Peyer's patch (tissue), 4 donors: Measurements from ENCODE around the gene PIEZO1.

ENCODE experiments used
- CTCF ChIP-seq, 6 experiments: fragments of 450-650 bp in 4 of 6; fragments of 200-600 bp in 2 of 6; sonication (generic) in 1 of 6; IDR thresholded peaks; one replicate each; pipeline ENCODE4 v1.5.1; 2017 to 2019; ENCODE audit warnings: antibody characterized with exemption in 6 of 6, mild to moderate bottlenecking in 3 of 6, moderate library complexity in 1 of 6
- POLR2A ChIP-seq, 2 donors: fragments of 450-650 bp; IDR thresholded peaks; one replicate each; pipeline ENCODE4 v1.5.1; 2017; ENCODE audit warnings: antibody characterized with exemption in 2 of 2, mild to moderate bottlenecking in 2 of 2, moderate library complexity in 2 of 2

GRCh38 chr16:88727871-88728270 lies 57.1 kb downstream of the PIEZO1 start:
- TF ChIP-seq CTCF (IDR thresholded peaks at IDR 0.05): no peak
- no peak for TF ChIP-seq POLR2A (IDR thresholded peaks at IDR 0.05)
